Skeletal muscle tissue (tissue), 4 donors: ENCODE results near the gene KRTAP5-7. TPM values are rescaled to one million over a fixed set of nuclear protein-coding genes. Genes with fewer than 3 reads are reported as not detected.
"Not testable (repeated sequence)": the region's sequence is repeated elsewhere in the genome, so short reads cannot be mapped to it uniquely, and the experiment has no call there.

Experiments used
- H3K27ac ChIP-seq: one replicate; pipeline ENCODE4 v1.7.0; 2013; ENCODE audit warnings: mild to moderate bottlenecking, low read depth, low read length, inconsistent platforms
- H3K27me3 ChIP-seq, 3 donors: one replicate each; pipeline ENCODE4 v1.7.0; 2013; ENCODE audit warnings: low read length in 3 of 3; ENCODE audit not compliant: control insufficient read depth in 3 of 3, insufficient read depth in 3 of 3
- H3K36me3 ChIP-seq, 3 donors: one replicate each; pipeline ENCODE4 v1.7.0; 2013; ENCODE audit warnings: low read length in 3 of 3; ENCODE audit not compliant: control insufficient read depth in 3 of 3, insufficient read depth in 3 of 3
- H3K4me1 ChIP-seq, 3 donors: one replicate each; pipeline ENCODE4 v1.7.0; 2013; ENCODE audit warnings: low read length in 3 of 3, mild to moderate bottlenecking in 3 of 3; ENCODE audit not compliant: control insufficient read depth in 3 of 3, insufficient read depth in 3 of 3
- H3K4me3 ChIP-seq, 3 donors: one replicate each; pipeline ENCODE4 v1.7.0; 2013; ENCODE audit warnings: low read length in 3 of 3
- H3K9ac ChIP-seq, 3 donors: one replicate each; pipeline ENCODE4 v1.7.0; 2013; ENCODE audit warnings: low read length in 3 of 3, mild to moderate bottlenecking in 3 of 3, moderate library complexity in 2 of 3, low read depth in 1 of 3
- H3K9me3 ChIP-seq, 3 donors: one replicate each; pipeline ENCODE4 v1.7.0; 2013; ENCODE audit warnings: low read length in 3 of 3; ENCODE audit not compliant: control insufficient read depth in 3 of 3
- total RNA-seq: library from RNA; depleted of rRNA; stranded (reverse); fragments of >200 nt; gene quantifications from one replicate; pipeline ENCODE4 v1.2.3, GENCODE V29; 2014
- donor health status: Osteomylitis.

The KRTAP5-7 gene
- total RNA-seq, 1 donor from 2014 or later: not detected

DNA sequence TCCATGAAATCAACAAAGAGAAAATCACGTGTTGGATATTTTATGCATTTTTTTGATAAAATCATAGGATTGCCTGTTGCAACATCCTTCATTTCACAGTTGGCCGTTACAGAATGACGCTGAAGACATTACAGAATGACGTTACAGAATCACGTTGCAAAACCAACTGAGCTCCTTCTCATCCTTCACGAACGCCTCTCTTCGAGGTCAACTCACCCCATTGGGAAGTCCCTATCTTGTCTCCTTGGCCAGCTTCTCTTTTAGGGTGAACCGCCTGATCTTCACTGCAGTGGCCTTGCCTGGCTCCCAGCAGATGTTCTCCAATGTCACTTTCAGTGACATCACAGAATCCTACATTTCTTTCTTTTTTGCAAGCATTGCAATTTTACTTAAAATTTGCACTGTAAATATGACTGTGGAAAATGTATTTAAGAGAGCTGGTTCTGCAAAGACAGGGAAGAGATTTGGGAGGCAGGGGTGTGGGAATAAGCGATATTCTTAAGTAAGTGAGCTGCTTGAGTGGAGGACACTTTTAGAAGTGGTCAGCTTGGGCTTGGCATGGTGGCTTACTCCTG, 5.1 kb downstream of the KRTAP5-7 start:
- no peak overlapping the region for H3K9ac ChIP-seq
- H3K4me3 ChIP-seq: no peak overlapping the region

DNA sequence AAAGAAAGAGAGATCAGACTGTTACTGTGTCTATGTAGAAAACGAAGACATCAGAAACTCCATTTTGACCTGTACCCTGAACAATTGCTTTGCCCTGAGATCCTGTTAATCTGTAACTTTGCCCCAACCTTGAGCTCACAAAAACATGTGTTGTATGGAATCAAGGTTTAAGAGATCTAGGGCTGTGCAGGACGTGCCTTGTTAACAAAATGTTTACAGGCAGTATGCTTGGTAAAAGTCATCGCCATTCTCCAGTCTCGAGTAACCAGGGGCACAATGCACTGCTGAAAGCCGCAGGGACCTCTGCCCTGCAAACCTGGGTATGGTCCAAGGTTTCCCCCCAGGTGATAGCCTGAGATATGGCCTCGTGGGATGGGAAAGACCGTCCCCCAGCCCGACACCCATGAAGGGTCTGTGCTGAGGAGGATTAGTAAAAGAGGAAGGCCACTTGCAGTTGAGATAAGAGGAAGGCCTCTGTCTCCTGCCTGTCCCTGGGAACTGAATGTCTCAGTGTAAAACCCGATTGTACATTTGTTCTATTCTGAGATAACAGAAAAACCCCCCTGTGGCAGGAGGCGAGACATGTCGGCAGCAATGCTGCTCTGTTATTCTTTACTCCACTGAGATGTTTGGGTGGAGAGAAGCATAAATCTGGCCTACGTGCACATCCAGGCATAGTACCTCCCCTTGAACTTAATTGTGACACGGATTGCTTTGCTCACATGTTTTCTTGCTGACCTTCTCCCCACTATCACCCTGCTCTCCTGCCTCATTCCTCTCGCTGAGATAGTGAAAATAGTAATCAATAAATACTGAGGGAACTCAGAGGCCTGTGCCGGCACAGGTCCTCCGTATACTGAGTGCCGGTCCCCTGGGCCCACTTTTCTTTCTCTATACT, 7.9 kb downstream of the KRTAP5-7 start:
- not testable (repeated sequence) for H3K9me3 ChIP-seq, H3K36me3 ChIP-seq, H3K27me3 ChIP-seq, H3K27ac ChIP-seq, H3K4me1 ChIP-seq, H3K9ac ChIP-seq, H3K4me3 ChIP-seq

More for the DNA sequence above, 5.1 kb downstream of the KRTAP5-7 start:
- no peaks in the 10 kb centered on the region for H3K4me1 ChIP-seq
- no peaks in the 10 kb centered on the region for H3K36me3 ChIP-seq
- no peak overlapping the region for H3K27ac ChIP-seq
- H3K27me3 ChIP-seq: no peaks in the 10 kb centered on the region
- no peaks in the 10 kb centered on the region for H3K9me3 ChIP-seq

DNA sequence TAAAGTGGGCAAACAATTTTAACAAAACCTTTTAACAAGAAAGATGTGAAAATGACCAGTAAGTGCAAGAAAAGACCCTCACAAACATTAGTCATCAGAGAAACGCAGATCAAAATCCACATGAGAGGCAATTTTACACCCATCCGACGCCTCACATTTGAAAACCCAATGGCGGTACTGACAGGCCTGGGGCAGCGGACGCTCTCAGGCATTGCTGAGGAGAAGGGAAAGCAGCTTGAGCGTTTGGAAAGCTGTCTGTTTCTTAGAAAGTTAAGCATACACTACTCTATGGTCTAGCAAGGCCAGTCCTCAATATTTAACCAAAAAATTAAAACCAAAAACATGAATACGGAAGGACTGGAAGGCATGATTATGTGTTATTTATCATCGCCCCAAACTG, 8.8 kb downstream of the KRTAP5-7 start:
- Histone ChIP-seq H3K9me3 (no peaks in the 10 kb centered on the region), H3K27ac (no peak overlapping the region), H3K36me3 (no peaks in the 10 kb centered on the region), H3K4me3 (no peak overlapping the region), H3K27me3 (no peaks in the 10 kb centered on the region), H3K9ac (no peak overlapping the region), H3K4me1 (no peaks in the 10 kb centered on the region)

DNA sequence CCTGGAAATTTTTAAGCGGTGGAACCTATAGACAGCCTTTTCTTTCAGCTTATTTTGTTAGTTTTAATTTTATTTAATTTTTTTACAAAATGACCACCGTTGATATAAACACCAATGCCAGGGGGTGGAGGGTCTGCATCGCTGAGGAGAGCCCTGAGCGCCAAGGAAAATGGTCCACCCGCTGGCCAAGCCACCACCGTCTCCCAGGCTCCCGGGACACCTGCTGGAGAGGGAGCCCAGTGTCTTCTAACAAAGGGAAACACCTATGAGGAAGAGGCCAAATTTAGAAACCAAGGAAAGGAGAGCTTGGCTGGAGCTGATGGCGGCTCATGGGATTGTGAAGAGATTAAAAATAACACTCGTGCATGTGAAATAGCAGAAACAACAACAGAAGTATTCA, 10.5 kb downstream of the KRTAP5-7 start:
- Histone ChIP-seq H3K27ac (no peak overlapping the region), H3K4me1 (no peaks in the 10 kb centered on the region), H3K27me3 (peaks cover 0 to 3% (median 0%) of the 10 kb centered on the region in 3 donors)

DNA sequence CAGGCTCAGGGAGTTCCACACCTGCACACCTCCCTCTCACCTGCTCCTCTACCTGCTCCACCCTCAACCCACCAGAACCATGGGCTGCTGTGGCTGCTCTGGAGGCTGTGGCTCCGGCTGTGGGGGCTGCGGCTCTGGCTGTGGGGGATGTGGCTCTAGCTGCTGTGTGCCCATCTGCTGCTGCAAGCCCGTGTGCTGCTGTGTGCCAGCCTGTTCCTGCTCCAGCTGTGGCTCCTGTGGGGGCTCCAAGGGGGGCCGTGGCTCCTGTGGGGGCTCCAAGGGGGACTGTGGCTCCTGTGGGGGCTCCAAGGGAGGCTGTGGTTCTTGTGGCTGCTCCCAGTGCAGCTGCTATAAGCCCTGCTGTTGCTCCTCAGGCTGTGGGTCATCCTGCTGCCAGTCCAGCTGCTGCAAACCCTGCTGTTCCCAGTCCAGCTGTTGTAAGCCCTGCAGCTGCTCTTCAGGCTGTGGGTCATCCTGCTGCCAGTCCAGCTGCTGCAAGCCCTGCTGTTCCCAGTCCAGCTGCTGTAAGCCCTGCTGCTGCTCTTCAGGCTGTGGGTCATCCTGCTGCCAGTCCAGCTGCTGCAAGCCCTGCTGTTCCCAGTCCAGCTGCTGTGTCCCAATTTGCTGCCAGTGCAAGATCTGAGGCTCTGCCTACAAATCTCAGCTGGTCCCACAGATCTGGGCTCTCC, 11.1 kb downstream of the KRTAP5-7 start, which contains the start of gene KRTAP5-8:
Gene KRTAP5-8, plus strand, starts transcription at position 49 of the 689 bp plus-strand sequence. Its CDS starts 31 bp downstream, at position 80.
- not testable (repeated sequence) for H3K27me3 ChIP-seq, H3K9me3 ChIP-seq, H3K4me1 ChIP-seq, H3K27ac ChIP-seq, H3K4me3 ChIP-seq, H3K9ac ChIP-seq, H3K36me3 ChIP-seq

More for the DNA sequence above, 10.5 kb downstream of the KRTAP5-7 start:
- Histone ChIP-seq H3K36me3 (no peaks in the 10 kb centered on the region), H3K9me3 (no peaks in the 10 kb centered on the region), H3K4me3 (no peak overlapping the region), H3K9ac (no peak overlapping the region)

DNA sequence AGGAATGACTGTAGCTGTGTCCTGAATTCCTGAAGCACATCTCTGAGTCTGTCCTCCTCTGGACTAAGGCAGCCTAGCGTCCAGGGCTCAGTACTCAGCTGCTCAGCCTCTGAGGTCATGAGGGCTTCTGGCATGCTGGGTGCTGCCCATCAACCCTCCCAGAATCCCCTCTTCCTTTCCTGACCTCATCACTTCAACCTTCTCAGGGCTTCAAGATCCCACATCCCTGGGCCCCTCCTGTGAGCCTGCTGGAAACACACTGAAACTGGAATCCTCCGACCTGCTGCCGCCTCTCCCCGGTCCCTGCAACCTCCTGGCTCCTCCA, 11.6 kb downstream of the KRTAP5-7 start:
- H3K27ac ChIP-seq: no peak overlapping the region
- H3K4me3 ChIP-seq: no peak overlapping the region
- no peaks in the 10 kb centered on the region for H3K9me3 ChIP-seq
- H3K36me3 ChIP-seq: no peaks in the 10 kb centered on the region
- no peaks in the 10 kb centered on the region for H3K4me1 ChIP-seq
- H3K9ac ChIP-seq: no peak overlapping the region
- peaks cover 0 to 5% (median 0%) of the 10 kb centered on the region in 3 donors for H3K27me3 ChIP-seq

DNA sequence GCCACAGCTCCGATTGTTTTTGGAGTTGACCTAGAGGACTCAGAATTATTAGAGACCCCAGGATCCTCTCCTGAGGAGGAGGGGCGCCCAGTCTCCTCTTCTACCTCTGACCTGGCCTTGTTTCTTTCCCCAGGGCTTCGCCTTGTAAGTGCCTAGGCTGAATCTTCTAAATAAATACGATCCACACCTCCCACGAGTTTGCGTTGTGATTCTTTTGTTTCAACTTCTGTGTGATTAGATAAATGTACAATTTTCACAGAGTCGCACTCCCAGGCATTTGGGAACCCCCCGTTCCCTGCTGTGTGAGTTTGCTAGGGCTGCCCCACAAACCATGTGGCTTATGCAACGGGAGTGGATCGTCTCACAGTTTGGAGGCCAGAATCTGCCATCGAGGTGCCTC, 11.9 kb downstream of the KRTAP5-7 start:
- Histone ChIP-seq H3K27me3 (peaks cover 0 to 5% (median 0%) of the 10 kb centered on the region in 3 donors), H3K36me3 (no peaks in the 10 kb centered on the region), H3K4me3 (no peak overlapping the region), H3K27ac (no peak overlapping the region), H3K4me1 (no peaks in the 10 kb centered on the region), H3K9ac (no peak overlapping the region), H3K9me3 (no peaks in the 10 kb centered on the region)

DNA sequence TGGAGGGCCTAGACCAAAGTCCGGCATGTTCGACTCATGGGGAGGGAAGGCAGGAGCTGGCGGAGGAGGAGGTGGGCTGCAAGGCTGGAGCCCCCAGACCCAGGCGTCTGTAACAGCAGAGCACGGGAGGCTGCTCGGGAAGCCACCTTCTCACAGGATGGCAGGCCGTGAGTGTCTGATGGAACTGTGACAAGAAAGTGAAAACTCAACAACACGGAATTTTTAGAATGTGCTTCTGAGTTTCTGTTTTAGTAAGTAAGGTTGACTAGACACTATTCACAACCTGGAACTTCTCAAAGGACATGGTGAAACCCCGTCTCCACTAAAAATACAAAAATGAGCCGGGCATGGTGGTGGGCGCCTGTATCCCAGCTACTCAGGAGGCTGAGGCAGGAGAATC, 12.9 kb downstream of the KRTAP5-7 start:
- H3K9me3 ChIP-seq, H3K27me3 ChIP-seq, H3K9ac ChIP-seq, H3K27ac ChIP-seq, H3K36me3 ChIP-seq, H3K4me1 ChIP-seq, H3K4me3 ChIP-seq: not testable (repeated sequence)

DNA sequence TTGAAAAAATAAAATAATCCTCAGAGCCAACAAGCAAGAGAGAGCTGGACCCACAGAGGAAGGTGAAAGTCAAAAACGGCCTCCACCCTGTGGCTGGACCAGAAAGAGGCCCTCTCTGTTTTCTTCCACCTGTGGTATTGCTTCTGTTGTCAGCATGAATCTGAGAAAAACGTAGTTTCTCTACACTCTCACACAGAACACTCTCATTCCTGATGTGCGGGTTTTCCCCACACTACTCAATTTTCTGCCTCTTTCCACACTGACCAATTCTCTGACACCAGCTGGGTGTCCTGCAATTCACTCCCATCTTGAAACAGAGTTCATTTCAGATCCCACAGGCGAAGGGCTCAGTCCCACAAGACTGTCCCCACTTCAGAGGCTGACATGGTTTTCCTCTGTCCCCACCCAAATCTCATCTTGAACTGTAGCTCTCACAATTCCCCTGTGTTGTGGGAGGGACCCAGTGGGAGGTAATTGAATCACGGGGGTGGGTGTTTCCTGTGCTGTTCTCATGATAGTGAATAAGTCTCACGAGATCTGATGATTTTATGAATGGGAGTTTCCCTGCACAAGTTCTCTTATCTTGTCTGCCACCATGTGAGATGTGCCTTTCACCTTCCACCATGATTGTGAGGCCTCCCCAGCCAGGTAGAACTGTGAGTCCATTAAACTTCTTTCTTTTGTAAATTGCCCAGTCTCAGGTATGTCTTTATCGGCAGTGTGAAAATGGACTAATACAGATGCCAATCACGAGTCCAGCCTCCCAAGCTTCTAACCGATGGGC, 13.6 kb downstream of the KRTAP5-7 start:
- H3K27ac ChIP-seq, H3K27me3 ChIP-seq, H3K9me3 ChIP-seq, H3K4me3 ChIP-seq, H3K9ac ChIP-seq, H3K36me3 ChIP-seq, H3K4me1 ChIP-seq: not testable (repeated sequence)
